IMR-90 (cell line): ENCODE results near the gene KLHL6. TPM values are rescaled to one million over a fixed set of nuclear protein-coding genes. Genes with fewer than 3 reads are reported as not detected.

Source experiments
- ATAC-seq: fragments of 200-7000 bp; cut with Tn5 transposase; 2 replicates; pipeline ENCODE4 v1.9.1; 2020; ENCODE audit warnings: low read depth, mild to moderate bottlenecking, moderate library complexity
- BruUV-seq: library from RNA; stranded (reverse); fragments of 400-500 nt; replicated peaks from 2 replicates; lab custom pipeline; 2021; lab: Mats Ljungman, UMichigan
- CTCF ChIA-PET: fragments of 300-600 bp; formaldehyde crosslinking; extraction: SDS; loops from one replicate; lab custom pipeline; 2021; ENCODE audit warnings: antibody characterized with exemption; lab: Yijun Ruan, JAX
- POLR2A ChIA-PET: fragments of 300-600 bp; sonication (Branson Sonifier 250); formaldehyde crosslinking; loops from one replicate; lab custom pipeline; 2022; ENCODE audit warnings: antibody characterized with exemption; ENCODE audit not compliant: unreplicated experiment; lab: Charles Lee
- DNase-seq: peaks from one replicate; pipeline ENCODE4 v3.0.0; 2013
- H2AFZ ChIP-seq: replicated peaks from 2 replicates; pipeline ENCODE3; 2013; ENCODE audit warnings: low read length, mild to moderate bottlenecking; ENCODE audit not compliant: poor library complexity
- H2AK5ac ChIP-seq: 2 replicates; pipeline ENCODE4 v1.6.1; 2013; ENCODE audit warnings: low read depth, low read length, inconsistent platforms
- H2AK9ac ChIP-seq: replicated peaks from 2 replicates; pipeline ENCODE3; 2013; ENCODE audit warnings: mild to moderate bottlenecking, low read depth, low read length, moderate library complexity; ENCODE audit not compliant: poor library complexity
- H2BK120ac ChIP-seq: 2 replicates; pipeline ENCODE4 v1.6.1; 2013; ENCODE audit warnings: low read depth, low read length, inconsistent platforms
- H2BK15ac ChIP-seq: 3 replicates; pipeline ENCODE4 v1.6.1; 2013; ENCODE audit warnings: low read depth, low read length, inconsistent platforms
- H2BK20ac ChIP-seq: 2 replicates; pipeline ENCODE4 v1.6.1; 2013; ENCODE audit warnings: low read depth, mild to moderate bottlenecking, inconsistent platforms, low read length, moderate library complexity
- H2BK5ac ChIP-seq: 2 replicates; pipeline ENCODE4 v1.6.1; 2013; ENCODE audit warnings: mild to moderate bottlenecking, low read depth, low read length, inconsistent platforms; ENCODE audit not compliant: poor library complexity, severe bottlenecking
- H3K14ac ChIP-seq: replicated peaks from 2 replicates; pipeline ENCODE4 v1.6.1; 2013; ENCODE audit warnings: low read depth, low read length, inconsistent platforms
- H3K18ac ChIP-seq: 2 replicates; pipeline ENCODE4 v1.6.1; 2013; ENCODE audit warnings: low read depth, low read length, control low read depth
- H3K23ac ChIP-seq: 2 replicates; pipeline ENCODE4 v1.6.1; 2013; ENCODE audit warnings: low read depth, low read length, inconsistent platforms
- H3K27ac ChIP-seq: 2 replicates; pipeline ENCODE4 v1.5.1; 2013; ENCODE audit warnings: mild to moderate bottlenecking, control low read depth, low read length; ENCODE audit not compliant: insufficient read depth
- H3K27me3 ChIP-seq: 2 replicates; pipeline ENCODE4 v1.6.1; 2013; ENCODE audit warnings: low read length; ENCODE audit not compliant: control insufficient read depth, insufficient read depth
- H3K36me3 ChIP-seq: 2 replicates; pipeline ENCODE4 v1.6.1; 2013; ENCODE audit warnings: low read length, mixed read lengths; ENCODE audit not compliant: control insufficient read depth, insufficient read depth
- H3K4ac ChIP-seq: 2 replicates; pipeline ENCODE4 v1.6.1; 2013; ENCODE audit warnings: low read depth, low read length, inconsistent platforms
- H3K4me1 ChIP-seq: 2 replicates; pipeline ENCODE4 v1.6.1; 2013; ENCODE audit warnings: low read length, mixed read lengths; ENCODE audit not compliant: control insufficient read depth, insufficient read depth
- H3K4me2 ChIP-seq: 2 replicates; pipeline ENCODE4 v1.6.1; 2013; ENCODE audit warnings: low read depth, mild to moderate bottlenecking, control low read depth, low read length, moderate library complexity
- H3K4me3 ChIP-seq: 2 replicates; pipeline ENCODE4 v1.5.1; 2013; ENCODE audit warnings: low read depth, mild to moderate bottlenecking, control low read depth, low read length, moderate library complexity; ENCODE audit not compliant: insufficient read depth
- H3K56ac ChIP-seq: 2 replicates; pipeline ENCODE4 v1.6.1; 2013; ENCODE audit warnings: low read length, inconsistent platforms; ENCODE audit not compliant: insufficient read depth; ENCODE audit errors: extremely low read depth
- H3K79me1 ChIP-seq, 2 experiments: 2 replicates each; pipeline ENCODE4 v1.6.1; 2013; ENCODE audit warnings: low read length in 2 of 2, inconsistent platforms in 1 of 2, low read depth in 1 of 2
- H3K9ac ChIP-seq: 2 replicates; pipeline ENCODE4 v1.6.1; 2013; ENCODE audit warnings: low read depth, low read length, control low read depth
- H3K9me1 ChIP-seq: 2 replicates; pipeline ENCODE4 v1.6.1; 2013; ENCODE audit warnings: low read length, inconsistent platforms; ENCODE audit not compliant: insufficient read depth
- H3K9me3 ChIP-seq: 2 replicates; pipeline ENCODE4 v1.6.1; 2013; ENCODE audit warnings: low read length; ENCODE audit not compliant: control insufficient read depth, insufficient read depth
- H4K20me1 ChIP-seq: 2 replicates; pipeline ENCODE4 v1.6.1; 2013; ENCODE audit warnings: low read length, inconsistent platforms; ENCODE audit not compliant: insufficient read depth
- H4K5ac ChIP-seq: 2 replicates; pipeline ENCODE4 v1.6.1; 2013; ENCODE audit warnings: mild to moderate bottlenecking, low read depth, low read length, control low read depth
- H4K8ac ChIP-seq, 2 experiments: 2 replicates each; pipeline ENCODE4 v1.6.1; 2013; ENCODE audit warnings: low read depth in 2 of 2, low read length in 2 of 2, control low read depth in 1 of 2, inconsistent platforms in 1 of 2
- H4K91ac ChIP-seq: 2 replicates; pipeline ENCODE4 v1.6.1; 2013; ENCODE audit warnings: low read depth, low read length, inconsistent platforms; ENCODE audit not compliant: insufficient read depth
- CEBPB ChIP-seq: IDR thresholded peaks from 2 replicates; pipeline ENCODE4 v1.6.1; 2012; ENCODE audit warnings: low read depth, low read length, improper control_type of control experiment
- MAZ ChIP-seq: IDR thresholded peaks from 2 replicates; pipeline ENCODE4 v1.6.1; 2012; ENCODE audit warnings: low read depth, mild to moderate bottlenecking, low read length, improper control_type of control experiment, moderate library complexity, borderline replicate concordance
- SMC3 ChIP-seq: fragments of 150-350 bp; IDR thresholded peaks from 2 replicates; pipeline ENCODE4 v1.6.1; 2016; ENCODE audit warnings: low read depth, mild to moderate bottlenecking, antibody characterized with exemption, low read length, moderate library complexity
- WGBS, 2 experiments: methylation state at CpG; one replicate each; pipeline versions ENCODE4 v1.1.5 to v1.1.7; 2013; ENCODE audit warnings: missing lambda C conversion rate in 2 of 2; ENCODE audit not compliant: insufficient read length in 1 of 2; ENCODE audit errors: extremely low coverage in 2 of 2; 5-methylcytosine and 5-hydroxymethylcytosine counted together
- dilution Hi-C: fragments of 300-500 bp; cut with HindIII; formaldehyde crosslinking; loops from one replicate; pipeline ENCODE4 v1.14.3; 2018; ENCODE audit warnings: low sequenced_read_pairs; ENCODE audit not compliant: unreplicated experiment
- in situ Hi-C: fragments of 300-500 bp; cut with MboI; formaldehyde crosslinking; loops from 3 replicates; pipeline ENCODE4 v1.14.3; 2019; ENCODE audit warnings: low sequenced_read_pairs, inconsistent platforms, mixed read lengths
- intact Hi-C: fragments of 100-400 bp; cut with micrococcal nuclease; formaldehyde crosslinking; loops from 2 replicates; pipeline ENCODE4 v1.10.0; 2022
- polyA plus RNA-seq, 3 experiments: library from polyadenylated mRNA; depleted of rRNA; stranded (reverse); fragments of >200 nt; gene quantifications; 2 replicates each; pipeline ENCODE4 v1.2.3, GENCODE V29; 2012; ENCODE audit warnings: low replicate concordance in 1 of 3
- total RNA-seq: library from RNA; depleted of rRNA; stranded (reverse); fragments of >200 nt; gene quantifications from 2 replicates; pipeline ENCODE4 v1.2.3, GENCODE V29; 2012
- TF ChIP-seq, protein P1 (sequence below): fragments of 150-350 bp; IDR thresholded peaks from 2 replicates; pipeline ENCODE4 v1.6.1; 2017; ENCODE audit warnings: mild to moderate bottlenecking, antibody characterized with exemption, low read length, low read depth

KLHL6 gene
- total and polyA plus RNA-seq, 2 of the 4 experiments (the other 2 are of a cell fraction): not detected

DNA sequence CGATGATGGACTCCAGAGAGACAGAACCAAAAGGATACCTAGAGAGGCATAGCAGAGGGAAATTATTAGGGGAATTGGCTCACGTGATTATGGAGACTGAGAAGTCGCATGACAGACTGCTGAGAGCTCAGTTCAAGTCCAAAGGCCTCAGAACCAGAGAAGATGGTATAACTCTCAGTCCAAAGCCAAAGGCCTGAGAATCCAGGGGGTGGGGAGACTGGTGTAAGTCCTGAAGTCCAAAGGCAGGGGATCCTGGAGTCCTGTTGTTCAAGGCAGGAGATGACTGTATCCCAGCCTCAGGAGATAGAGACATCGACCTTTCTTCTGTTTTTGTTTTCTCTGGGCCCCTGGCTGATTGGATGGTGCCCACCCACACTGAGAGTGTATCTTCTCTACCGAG, 1.2 kb upstream of the KLHL6 start:
- H3K56ac ChIP-seq: no peak overlapping the region
- H3K9ac ChIP-seq: no peak overlapping the region
- in situ Hi-C loops (no loop called here), dilution Hi-C loops (no loop called here), intact Hi-C loops (no loop called here)
- H4K91ac ChIP-seq: no peak overlapping the region
- POLR2A ChIA-PET: no interaction called here
- no peak overlapping the region for H3K27ac ChIP-seq
- H2BK15ac ChIP-seq: no peak overlapping the region
- no peak overlapping the region for H3K4me2 ChIP-seq
- H2AFZ ChIP-seq: no peak overlapping the region
- no peaks in the 10 kb centered on the region for H3K9me1 ChIP-seq
- BruUV-seq: no TSS peak
- no peak for ATAC-seq
- DNase-seq: no peak
- H3K18ac ChIP-seq: no peak overlapping the region
- H4K20me1 ChIP-seq: no peaks in the 10 kb centered on the region
- H3K79me1 ChIP-seq: no peaks in the 10 kb centered on the region
- H3K9me3 ChIP-seq: no peaks in the 10 kb centered on the region
- H3K4me3 ChIP-seq: no peak overlapping the region
- no peak overlapping the region for H3K23ac ChIP-seq
- peaks cover 5% of the 10 kb centered on the region for H3K27me3 ChIP-seq
- H2AK9ac ChIP-seq: no peak overlapping the region
- CTCF ChIA-PET: no interaction called here
- H3K4ac ChIP-seq: no peak overlapping the region
- H4K8ac ChIP-seq: no peak overlapping the region
- H3K4me1 ChIP-seq: no peaks in the 10 kb centered on the region
- no peak overlapping the region for H2BK120ac ChIP-seq
- H4K5ac ChIP-seq: no peak overlapping the region
- WGBS, 2 experiments: no CpG with 5 or more reads among the region's 5 CpGs
- H3K36me3 ChIP-seq: no peaks in the 10 kb centered on the region
- H2BK20ac ChIP-seq: no peak overlapping the region
- no peak overlapping the region for H2AK5ac ChIP-seq
- no peak overlapping the region for H2BK5ac ChIP-seq
- H3K14ac ChIP-seq: no peak overlapping the region
- TF ChIP-seq SMC3 (no peak), CEBPB (no peak), MAZ (no peak)
- TF ChIP-seq, protein P1, sequence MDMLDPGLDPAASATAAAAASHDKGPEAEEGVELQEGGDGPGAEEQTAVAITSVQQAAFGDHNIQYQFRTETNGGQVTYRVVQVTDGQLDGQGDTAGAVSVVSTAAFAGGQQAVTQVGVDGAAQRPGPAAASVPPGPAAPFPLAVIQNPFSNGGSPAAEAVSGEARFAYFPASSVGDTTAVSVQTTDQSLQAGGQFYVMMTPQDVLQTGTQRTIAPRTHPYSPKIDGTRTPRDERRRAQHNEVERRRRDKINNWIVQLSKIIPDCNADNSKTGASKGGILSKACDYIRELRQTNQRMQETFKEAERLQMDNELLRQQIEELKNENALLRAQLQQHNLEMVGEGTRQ: no peak
